Stimulated activated CD4-positive, alpha-beta T cell treated with anti-CD3 and anti-CD28 coated beads, Interleukin-1b, Interleukin-23, amount 100 ng/mL, for 48 hours (primary cell): ENCODE measurements around the gene DAAM1.

ENCODE experiments used
- DNase-seq: peaks from one replicate; pipeline ENCODE4 v3.0.0-alpha.2; 2020

The DAAM1 gene

GRCh38 chr14:59187802-59188460 is 536 bp upstream of the DAAM1 start:
- peak; percentile 26 for DNase-seq

DNA sequence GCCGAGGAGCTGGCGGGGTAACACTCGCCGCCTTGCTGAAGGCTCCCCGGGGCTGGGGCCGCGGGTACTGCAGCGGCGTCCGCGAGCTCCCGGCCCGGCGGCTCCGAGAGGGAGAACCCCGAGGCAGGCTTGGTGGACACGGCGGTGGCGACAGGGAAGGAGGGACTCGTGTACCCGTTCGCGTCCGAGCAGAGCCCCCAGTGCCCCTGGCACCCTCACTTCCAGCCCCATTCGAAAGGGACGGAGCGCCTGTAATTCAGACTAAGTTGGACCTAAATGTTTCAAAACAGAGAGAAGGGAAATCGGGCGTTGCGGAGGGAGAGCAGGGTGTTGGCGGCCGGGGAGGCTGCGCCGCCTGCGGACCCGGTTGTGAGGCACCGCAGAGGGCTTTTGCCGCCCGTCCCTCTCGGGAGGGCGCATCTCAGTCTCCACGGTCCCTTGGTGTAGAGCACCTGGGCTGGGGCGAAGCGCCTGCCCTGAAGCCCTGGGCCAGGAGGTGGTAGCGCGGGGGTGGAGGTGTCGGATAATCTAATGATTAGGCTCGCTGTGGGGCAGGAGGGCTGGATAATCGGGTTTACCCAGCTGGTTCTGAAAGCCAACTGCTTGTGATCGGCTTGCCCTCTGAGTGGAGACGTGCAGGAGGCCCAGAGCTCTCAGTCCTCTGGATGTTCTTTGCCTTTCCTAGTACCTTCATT is 771 bp downstream of the DAAM1 start:
- DNase-seq = peak; percentile 20

DNA sequence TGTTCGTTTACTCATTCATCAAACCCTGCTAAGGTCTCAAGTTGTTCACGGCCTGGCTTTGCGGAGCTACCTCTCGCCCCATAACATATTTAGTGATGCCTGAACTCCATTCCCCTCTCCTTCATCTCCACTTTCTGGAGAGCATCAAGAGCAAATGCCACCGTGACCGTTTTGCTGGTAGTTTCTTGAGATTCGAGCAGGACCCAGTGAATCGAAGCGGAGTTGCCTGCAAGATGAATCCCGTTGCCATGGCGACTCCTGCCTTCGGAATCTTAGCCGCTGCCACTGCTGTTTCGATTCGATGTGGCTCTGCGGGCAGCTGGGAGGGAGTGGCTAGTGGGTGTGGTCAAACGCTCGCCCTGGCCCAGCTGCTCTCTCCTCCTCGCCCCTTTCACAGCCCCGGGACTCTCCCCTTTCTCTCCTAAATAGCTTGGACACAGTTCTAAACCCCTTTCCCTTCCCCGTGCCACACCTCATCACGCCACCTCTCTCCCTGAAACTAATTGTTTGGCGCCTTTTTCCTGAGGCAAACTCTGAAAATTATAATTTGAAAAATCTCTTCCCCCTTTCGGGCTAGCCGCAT is 1.4 kb downstream of the DAAM1 start:
- DNase-seq = peak; percentile 69

- no peak for DNase-seq
Observed at GRCh38 chr14:59190372-59190771, 1.9 kb downstream of the DAAM1 start.

DNA sequence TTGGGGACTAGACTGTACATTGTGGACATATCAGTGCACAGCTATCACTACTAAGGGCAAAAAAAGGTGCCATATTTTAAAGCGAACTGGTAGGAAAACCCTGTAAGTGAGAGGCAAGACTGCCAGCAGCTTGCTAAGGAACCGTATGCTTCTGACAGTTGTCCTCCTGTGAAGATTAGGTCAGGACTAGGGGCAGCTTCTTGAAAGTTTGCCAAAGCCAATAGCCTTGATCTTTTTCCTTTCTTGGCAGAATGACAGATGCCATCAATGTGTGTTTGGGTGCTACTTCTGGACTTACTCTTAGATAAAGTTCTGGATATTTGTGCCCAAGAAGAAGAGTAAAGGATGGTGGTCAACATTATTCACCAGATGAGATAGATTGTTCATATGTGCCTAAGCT is 7.4 kb downstream of the DAAM1 start:
- DNase-seq = no peak

- DNase-seq = no peak
Observed at GRCh38 chr14:59197695-59198262, 9.3 kb downstream of the DAAM1 start.

DNA sequence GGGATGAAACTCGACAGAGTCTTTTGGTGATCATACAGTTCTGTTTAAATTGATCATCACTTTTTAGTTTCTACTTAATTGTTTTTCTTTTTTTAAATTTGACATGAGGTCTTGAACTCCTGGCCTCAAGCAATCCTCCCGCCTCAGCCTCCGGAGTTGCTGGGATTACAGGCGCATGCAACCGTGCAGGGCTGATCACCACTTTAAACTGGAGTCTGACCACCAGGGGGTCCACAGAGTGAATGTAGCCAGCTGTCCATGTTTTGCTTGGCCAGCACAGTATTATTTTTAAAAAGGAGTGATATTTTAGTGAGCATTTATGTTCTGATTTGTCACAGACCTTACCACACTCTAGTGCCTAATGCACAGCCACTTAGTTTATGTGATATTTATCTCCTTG is 10.7 kb downstream of the DAAM1 start:
- no peak for DNase-seq

- DNase-seq = no peak
Observed at GRCh38 chr14:59199614-59200013, 11.1 kb downstream of the DAAM1 start.

- no peak for DNase-seq
Observed at GRCh38 chr14:59200195-59200594, 11.7 kb downstream of the DAAM1 start.

GRCh38 chr14:59202031-59202430 is 13.6 kb downstream of the DAAM1 start:
- no peak for DNase-seq

DNA sequence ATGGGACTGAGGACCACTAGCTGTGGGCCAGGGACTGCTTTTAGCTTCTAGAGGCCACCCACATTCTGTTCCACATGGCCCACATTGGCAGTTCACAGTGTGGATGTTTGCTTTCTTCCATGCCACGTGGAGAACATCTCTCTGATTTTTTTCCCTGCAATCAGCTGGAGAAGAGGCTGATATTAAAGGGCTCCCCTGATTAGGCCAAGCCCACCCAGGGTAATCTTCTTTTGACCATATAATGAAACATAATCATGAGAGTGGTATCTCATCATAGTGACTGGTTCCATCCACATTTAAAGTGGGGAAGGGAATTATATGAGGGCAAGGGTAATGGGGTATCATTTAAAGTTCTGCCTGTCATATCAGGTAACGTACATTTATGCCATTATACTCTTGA is 15.8 kb downstream of the DAAM1 start:
- no peak for DNase-seq

GRCh38 chr14:59206892-59207291 is 18.4 kb downstream of the DAAM1 start:
- DNase-seq = no peak

GRCh38 chr14:59207506-59207933 is 19.1 kb downstream of the DAAM1 start:
- DNase-seq = no peak

DNA sequence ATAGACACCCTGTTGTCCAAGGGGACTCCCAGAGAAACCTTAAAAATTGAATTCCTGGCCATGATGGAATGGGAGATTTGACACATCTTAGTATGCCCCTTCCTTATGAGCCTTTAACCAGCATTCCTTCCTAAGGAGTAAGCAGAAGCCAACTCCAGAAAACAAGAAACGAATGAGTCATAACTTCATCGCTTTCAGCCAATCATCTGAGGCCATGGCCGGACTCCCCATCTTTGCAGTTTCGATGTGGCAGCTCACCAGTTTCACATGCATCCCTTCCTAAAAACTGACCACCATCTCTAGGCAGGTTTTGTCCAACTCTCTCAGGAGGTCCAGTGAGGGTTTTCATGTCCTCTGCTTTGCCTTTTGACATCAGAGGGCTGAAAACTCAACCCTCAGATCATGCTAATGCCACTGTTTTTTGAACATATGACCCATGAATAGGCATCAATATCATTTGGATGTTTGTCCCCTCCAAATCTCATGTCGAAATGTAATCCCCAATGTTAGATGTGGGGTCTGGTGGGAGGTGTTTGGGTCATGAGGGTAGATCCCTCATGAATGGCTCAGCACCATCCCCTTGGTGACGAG is 19.9 kb downstream of the DAAM1 start:
- DNase-seq = no peak

DNA sequence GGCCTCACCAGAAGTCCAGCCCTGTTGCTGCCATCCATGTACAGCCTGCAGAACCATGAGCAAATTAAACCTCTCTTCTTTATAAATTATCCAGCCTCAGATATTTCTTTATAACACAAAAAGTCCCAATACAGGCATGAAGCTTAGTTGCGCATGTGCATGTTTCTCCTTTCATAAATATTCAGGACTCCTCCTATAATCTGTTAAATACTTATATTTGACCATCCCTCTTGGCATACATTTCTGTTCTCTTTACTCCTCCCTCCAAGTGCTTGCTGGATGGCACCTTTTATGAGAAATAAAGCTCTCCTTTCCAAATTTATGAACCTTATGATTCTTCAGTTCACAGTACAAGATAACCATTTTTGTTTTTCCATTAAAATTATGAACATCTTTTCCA is 20.5 kb downstream of the DAAM1 start:
- DNase-seq = no peak

GRCh38 chr14:59210621-59211020 is 22.2 kb downstream of the DAAM1 start:
- no peak for DNase-seq

GRCh38 chr14:59213368-59214315 is 25.2 kb downstream of the DAAM1 start:
- no peak for DNase-seq

DNA sequence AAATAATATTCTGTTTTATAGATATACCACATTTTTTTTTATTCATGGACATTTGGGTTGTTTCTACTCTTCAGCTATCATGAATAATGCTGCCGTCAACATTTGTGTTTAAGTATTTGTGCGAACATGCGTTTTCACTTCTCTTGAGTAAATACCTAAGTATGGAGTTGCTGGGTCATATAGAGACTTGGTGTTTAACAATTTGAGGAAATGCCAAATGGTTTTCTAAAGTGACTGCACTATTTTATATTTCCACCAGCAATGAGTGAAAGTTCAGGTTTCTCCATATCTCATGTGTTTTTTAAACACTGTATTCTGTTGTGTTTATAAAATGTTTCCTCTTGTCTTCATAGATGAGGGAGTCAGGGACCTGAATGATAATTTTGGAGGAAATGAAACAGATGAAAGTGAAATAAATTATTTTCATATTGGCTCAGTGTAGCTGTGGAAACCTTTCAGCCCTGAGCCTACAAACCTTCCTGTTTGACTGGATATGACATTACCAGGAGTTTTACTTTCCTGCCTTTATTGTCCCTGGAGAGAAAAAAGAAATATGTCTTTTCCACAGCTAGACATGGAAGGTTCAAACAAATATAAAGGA is 26.3 kb downstream of the DAAM1 start:
- no peak for DNase-seq

- no peak for DNase-seq
Observed at GRCh38 chr14:59215322-59215721, 26.9 kb downstream of the DAAM1 start.

DNA sequence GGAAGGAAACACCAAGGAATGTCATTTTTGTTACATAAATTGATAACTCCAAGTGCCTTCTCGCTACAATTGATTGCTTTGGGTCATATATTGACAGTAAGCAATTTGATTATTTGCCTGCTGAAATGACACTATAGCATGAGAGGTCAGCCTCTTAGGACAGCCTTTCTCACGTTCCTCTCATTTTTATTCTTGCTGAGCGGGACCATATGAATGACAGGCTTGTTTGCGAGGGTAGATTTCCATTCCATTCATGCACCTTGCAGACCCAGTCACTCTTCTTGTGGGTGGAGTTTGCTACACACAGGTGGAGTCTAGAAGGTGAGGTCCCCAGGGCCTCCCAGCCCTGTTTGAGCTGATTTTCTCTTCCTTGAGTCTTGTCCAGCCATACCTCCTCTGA is 27.3 kb downstream of the DAAM1 start:
- no peak for DNase-seq

DNA sequence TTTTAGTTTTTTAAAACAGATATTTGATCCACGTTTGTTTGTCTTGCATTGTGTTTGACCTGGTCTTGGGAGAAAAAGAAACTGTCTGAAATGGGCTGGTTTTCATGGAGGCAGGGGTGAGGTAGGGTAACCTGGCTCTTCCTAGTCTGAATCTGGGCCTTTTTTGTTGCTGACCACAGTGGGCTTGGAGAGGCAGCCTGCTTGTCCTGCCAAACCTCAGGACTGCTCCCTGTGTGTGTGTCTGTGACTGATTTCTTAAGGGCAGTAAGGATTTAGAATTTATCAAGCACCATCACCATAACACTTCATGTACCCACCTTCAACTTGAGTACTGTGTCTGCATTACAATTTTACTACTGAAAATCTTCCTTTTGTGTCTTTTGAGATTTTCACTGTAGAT is 28.5 kb downstream of the DAAM1 start:
- no peak for DNase-seq

- DNase-seq = no peak
Observed at GRCh38 chr14:59221568-59221967, 33.1 kb downstream of the DAAM1 start.
